Lower leg skin (tissue), 4 donors: ENCODE data around the gene TNS3. TPM values are rescaled to one million over a fixed set of nuclear protein-coding genes. Genes with fewer than 3 reads are reported as not detected.

Experiments
- DNase-seq, 2 donors: peaks; one replicate each; pipeline ENCODE4 v3.0.0-alpha.2; 2019; ENCODE audit warnings: low spot score in 2 of 2
- H3K4me3 ChIP-seq: fragments of 200-600 bp; sonication (generic); 2 replicates; pipeline ENCODE4 v1.5.1; 2017; ENCODE audit warnings: mild to moderate bottlenecking, low read depth; ENCODE audit not compliant: poor library complexity, severe bottlenecking
- POLR2A ChIP-seq, 2 donors: fragments of 450-650 bp; IDR thresholded peaks; one replicate each; pipeline ENCODE4 v1.6.1; 2016 to 2017; ENCODE audit warnings: antibody characterized with exemption in 2 of 2, mild to moderate bottlenecking in 1 of 2, moderate library complexity in 1 of 2
- WGBS, 2 donors: methylation state at CpG; one replicate each; pipeline ENCODE4 v1.1.5; 2018; 5-methylcytosine and 5-hydroxymethylcytosine counted together
- intact Hi-C: fragments of 100-400 bp; cut with DNase I; formaldehyde crosslinking; loops from one replicate; pipeline ENCODE4 v1.15.0; 2023; ENCODE audit warnings: low total_unique reads
- total RNA-seq, 4 donors: library from RNA; depleted of rRNA; stranded (reverse); fragments of >200 nt; gene quantifications; one replicate each; pipeline ENCODE4 v1.1.0, GENCODE V29; 2016
- TF ChIP-seq, protein P1 (sequence below), 3 donors: fragments of 450-650 bp; IDR thresholded peaks; one replicate each; pipeline ENCODE4 v1.5.1; 2016; ENCODE audit warnings: antibody characterized with exemption in 3 of 3, mild to moderate bottlenecking in 3 of 3, moderate library complexity in 2 of 3

The TNS3 gene
- total RNA-seq, 4 donors from 2014 or later, result 19.5 to 33.9 (median 25.5) TPM

DNA sequence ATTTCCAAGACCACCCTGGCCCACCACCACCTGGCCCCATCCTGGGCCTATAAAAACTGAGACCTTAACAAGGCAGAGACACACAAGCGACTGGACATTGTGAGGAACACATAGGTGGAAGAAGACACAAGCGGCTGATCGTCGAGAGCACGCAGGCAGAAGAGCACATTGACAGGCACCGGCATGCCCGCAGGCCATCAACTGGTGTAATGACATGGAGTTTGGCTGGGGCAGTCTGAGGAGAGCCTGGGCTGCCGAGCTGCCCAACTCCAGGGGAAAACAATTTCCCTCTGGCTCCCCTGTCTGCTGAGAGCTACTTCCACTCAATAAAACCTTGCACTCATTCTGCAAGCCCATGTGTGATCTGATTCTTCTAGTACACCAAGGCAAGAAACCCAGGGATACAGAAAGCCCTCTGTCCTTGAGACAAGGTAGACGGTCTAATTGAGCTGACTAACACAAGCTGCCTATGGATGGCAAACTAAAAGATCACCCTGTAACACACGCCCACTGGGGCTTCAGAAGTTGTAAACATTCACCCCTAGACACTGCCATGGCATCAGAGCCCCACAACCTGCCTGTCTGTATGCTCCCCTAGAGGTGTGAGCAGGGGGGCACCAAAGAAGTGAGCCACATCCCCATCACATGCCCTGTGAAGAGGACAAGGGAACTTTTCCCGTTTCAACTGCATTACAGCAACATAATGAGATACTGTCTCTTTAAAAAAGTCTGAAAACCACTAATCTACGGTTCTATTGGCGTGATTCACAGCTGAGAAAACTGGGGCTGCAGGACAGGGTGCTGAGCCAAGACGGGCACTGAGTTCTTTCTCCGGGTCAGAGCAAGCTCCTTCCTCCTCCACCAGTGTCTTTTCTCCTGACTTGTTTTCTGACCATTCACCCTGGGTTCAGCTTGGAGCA, 18.5 kb upstream of the TNS3 start:
- H3K4me3 ChIP-seq, result no peak overlapping the region
- TF ChIP-seq, protein P1, sequence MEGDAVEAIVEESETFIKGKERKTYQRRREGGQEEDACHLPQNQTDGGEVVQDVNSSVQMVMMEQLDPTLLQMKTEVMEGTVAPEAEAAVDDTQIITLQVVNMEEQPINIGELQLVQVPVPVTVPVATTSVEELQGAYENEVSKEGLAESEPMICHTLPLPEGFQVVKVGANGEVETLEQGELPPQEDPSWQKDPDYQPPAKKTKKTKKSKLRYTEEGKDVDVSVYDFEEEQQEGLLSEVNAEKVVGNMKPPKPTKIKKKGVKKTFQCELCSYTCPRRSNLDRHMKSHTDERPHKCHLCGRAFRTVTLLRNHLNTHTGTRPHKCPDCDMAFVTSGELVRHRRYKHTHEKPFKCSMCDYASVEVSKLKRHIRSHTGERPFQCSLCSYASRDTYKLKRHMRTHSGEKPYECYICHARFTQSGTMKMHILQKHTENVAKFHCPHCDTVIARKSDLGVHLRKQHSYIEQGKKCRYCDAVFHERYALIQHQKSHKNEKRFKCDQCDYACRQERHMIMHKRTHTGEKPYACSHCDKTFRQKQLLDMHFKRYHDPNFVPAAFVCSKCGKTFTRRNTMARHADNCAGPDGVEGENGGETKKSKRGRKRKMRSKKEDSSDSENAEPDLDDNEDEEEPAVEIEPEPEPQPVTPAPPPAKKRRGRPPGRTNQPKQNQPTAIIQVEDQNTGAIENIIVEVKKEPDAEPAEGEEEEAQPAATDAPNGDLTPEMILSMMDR (IDR thresholded peaks at IDR 0.05), result no peak
- no peak for TF ChIP-seq POLR2A (IDR thresholded peaks at IDR 0.05)
- intact Hi-C loops, result no loop called here
- 43 to 48% methylated on average over 15 of the region's 15 CpGs for WGBS, 2 donors
- no peak for DNase-seq

DNA sequence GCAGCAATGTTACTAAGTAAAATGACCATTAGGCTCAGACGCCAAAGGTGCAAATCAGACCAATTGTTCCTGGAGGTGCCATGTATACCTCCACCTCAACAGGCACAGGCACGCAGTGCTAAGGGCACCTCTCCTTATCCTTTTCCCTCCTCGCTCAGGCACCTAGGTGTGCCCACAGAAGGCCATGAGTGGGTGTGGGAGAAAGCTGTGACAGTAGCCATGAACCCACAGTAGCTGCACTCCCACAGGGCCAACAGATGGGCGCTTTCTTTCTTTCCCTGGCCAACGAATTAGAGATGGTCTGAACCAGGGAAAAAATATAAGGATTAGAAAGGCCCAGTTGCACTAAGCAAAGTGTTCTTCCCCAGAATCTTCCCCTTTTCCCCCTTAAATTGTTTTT, 15.5 kb upstream of the TNS3 start:
- TF ChIP-seq, protein P1 (IDR thresholded peaks at IDR 0.05), result no peak
- TF ChIP-seq POLR2A (IDR thresholded peaks at IDR 0.05), result no peak
- intact Hi-C loops, result no loop called here
- no peak for DNase-seq
- WGBS, 2 donors, result 84 to 89% methylated on average over 5 of the region's 5 CpGs
- H3K4me3 ChIP-seq, result no peak overlapping the region

DNA sequence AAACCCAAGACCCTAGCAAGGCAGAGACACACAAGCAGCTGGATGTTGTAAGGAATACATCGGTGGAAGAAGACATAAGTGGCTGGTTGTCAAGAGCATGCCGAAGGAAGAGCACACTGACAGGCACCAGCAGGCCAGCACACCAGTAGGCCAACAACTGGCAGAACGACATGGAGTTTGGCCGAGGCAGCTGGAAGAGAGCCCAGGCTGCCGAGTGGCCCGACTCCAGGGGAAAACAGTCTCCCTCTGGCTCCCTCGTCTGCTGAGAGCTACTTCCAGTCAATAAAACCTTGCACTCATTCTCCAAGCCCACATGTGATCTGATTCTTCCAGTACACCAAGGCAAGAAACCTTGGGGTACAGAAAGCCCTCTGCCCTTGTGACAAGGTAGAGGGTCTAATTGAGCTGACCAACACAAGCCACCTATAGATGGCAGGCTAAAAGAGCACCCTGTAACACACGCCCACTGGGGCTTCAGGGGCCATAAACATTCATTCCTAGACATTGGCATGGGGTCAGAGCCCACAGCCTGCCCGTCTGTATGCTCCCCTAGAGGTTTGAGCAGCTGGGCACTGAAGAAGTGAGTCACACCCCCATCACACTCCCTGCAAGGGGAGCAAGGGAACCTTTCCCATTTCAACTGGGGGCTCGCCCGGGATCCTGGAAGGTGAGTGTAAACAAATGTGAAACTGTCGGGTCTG, 14.7 kb upstream of the TNS3 start:
- H3K4me3 ChIP-seq, result no peak overlapping the region
- DNase-seq, result no peak
- no peak for TF ChIP-seq POLR2A (IDR thresholded peaks at IDR 0.05)
- TF ChIP-seq, protein P1 (IDR thresholded peaks at IDR 0.05), result no peak
- 49 to 55% methylated on average over 12 of the region's 12 CpGs for WGBS, 2 donors
- intact Hi-C loops, result no loop called here

DNA sequence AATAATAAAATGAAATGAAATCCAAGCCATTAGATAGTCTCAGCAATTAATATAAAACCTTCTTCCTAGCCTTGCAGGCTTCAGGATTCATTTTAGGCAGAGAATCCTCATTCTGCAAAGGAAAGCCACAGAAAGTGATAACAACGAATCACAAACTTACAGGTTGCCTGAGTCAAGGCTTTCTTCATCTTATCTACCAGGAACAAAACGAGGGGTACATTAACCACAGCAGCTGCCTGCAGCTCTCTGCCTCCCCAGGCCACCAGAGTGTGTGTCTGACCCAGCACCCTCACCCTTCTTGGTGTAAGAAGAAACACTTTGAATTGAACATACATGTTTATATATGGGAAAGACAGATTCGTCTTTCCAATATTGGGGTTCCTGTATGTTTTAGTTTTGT, 12.5 kb upstream of the TNS3 start:
- TF ChIP-seq, protein P1 (IDR thresholded peaks at IDR 0.05), result no peak
- TF ChIP-seq POLR2A (IDR thresholded peaks at IDR 0.05), result no peak
- WGBS, 2 donors, result 78 to 80% methylated on average over 3 of the region's 3 CpGs
- intact Hi-C loops, result no loop called here

DNA sequence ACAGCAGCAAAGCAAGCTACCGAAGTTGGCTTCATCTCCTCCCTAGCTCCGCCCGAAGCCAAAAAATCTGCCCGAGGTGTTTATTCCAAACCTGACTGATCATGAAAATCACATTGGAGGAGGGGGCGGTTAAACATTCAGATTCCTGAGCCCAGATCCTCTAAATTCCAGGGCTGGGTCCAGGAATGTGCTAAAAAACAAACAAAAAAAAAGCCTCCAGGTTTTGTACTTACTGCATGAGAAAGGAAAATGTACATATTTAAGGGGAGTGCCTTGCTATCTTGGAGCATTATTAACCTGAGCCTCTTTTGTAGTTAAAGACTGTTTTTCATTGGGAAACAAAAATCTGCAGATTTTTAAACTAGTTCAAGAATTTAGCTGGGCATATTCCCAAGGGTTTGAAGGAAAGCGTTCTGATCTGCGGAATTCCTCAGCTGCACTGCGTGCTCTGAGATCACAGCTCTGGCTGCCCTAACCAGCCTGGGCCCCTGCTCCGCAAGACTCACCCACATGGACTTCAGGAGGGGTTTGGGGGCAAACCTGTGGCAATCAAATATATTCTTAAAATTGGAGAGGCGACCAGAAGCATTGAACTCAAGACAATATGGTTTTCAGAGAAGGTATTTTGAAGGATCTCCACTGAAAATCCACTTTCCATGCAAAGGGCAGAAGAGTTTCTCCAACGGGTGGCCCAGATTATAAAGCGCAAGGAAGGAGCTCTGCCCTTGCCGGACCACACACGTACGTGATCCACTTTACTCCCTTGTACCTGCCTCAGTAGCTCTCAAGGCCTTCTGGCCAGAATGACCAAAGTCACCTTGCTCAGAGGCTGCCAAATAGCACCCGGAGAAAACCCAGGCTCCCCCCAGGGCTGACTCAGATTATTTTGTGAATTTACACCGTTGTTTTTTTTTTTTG, 10.0 kb upstream of the TNS3 start:
- intact Hi-C loops, result no loop called here
- TF ChIP-seq, protein P1 (IDR thresholded peaks at IDR 0.05), result no peak
- no peak for TF ChIP-seq POLR2A (IDR thresholded peaks at IDR 0.05)
- WGBS, 2 donors, result 55% methylated on average over 17 of the region's 17 CpGs
- H3K4me3 ChIP-seq, result no peak overlapping the region
- no peak for DNase-seq

More for the DNA sequence above, 12.5 kb upstream of the TNS3 start:
- H3K4me3 ChIP-seq, result no peak overlapping the region
- DNase-seq, result no peak
